WTC11 (cell line): ENCODE measurements around the gene HAND1. TPM values are rescaled to one million over a fixed set of nuclear protein-coding genes. Genes with fewer than 3 reads are reported as not detected.

Experiments
- ATAC-seq: fragments of 200-7000 bp; cut with Tn5 transposase; 2 replicates; pipeline ENCODE4 v1.10.0; 2021; ENCODE audit warnings: mild to moderate bottlenecking, moderate library complexity
- CTCF ChIA-PET: fragments of 300-600 bp; sonication (Branson Sonifier 250); formaldehyde crosslinking; loops from one replicate; lab custom pipeline; 2021; ENCODE audit warnings: antibody characterized with exemption; lab: Charles Lee
- POLR2A ChIA-PET: fragments of 350-600 bp; sonication (Branson Sonifier 250); formaldehyde crosslinking; loops from one replicate; lab custom pipeline; 2021; ENCODE audit warnings: antibody characterized with exemption; lab: Charles Lee
- DNase-seq: peaks from one replicate; pipeline ENCODE4 v3.0.0; 2021; ENCODE audit warnings: low spot score
- H3K27ac Mint-ChIP-seq: 2 replicates; pipeline ENCODE4 v1.8.0; 2021; ENCODE audit warnings: mixed read lengths
- H3K27me3 Mint-ChIP-seq: 2 replicates; pipeline ENCODE4 v1.8.0; 2021; ENCODE audit warnings: low read depth, mild to moderate bottlenecking, moderate library complexity, mixed read lengths
- H3K36me3 Mint-ChIP-seq: 2 replicates; pipeline ENCODE4 v1.8.0; 2021; ENCODE audit warnings: mixed read lengths
- H3K4me1 Mint-ChIP-seq: 2 replicates; pipeline ENCODE4 v1.8.0; 2022; ENCODE audit warnings: mixed read lengths
- H3K4me3 Mint-ChIP-seq: 2 replicates; pipeline ENCODE4 v1.8.0; 2021; ENCODE audit warnings: mild to moderate bottlenecking, moderate library complexity, mixed read lengths
- H3K9me3 Mint-ChIP-seq: 2 replicates; pipeline ENCODE4 v1.8.0; 2021; ENCODE audit warnings: mixed read lengths
- CREM ChIP-seq: sonication (generic); formaldehyde crosslinking; IDR thresholded peaks from 2 replicates; pipeline ENCODE4 v1.8.1; 2022; ENCODE audit warnings: mild to moderate bottlenecking, missing genetic modification reagents, moderate library complexity
- FOXP1 ChIP-seq: sonication (generic); formaldehyde crosslinking; IDR thresholded peaks from 2 replicates; pipeline ENCODE4 v1.8.0; 2022; ENCODE audit warnings: missing genetic modification reagents, mild to moderate bottlenecking, moderate library complexity, borderline replicate concordance
- GRHL2 ChIP-seq: fragments of 250-450 bp; sonication (Bioruptor Pico); IDR thresholded peaks from 2 replicates; pipeline ENCODE4 v1.8.0; 2022; ENCODE audit warnings: mild to moderate bottlenecking, moderate library complexity; ENCODE audit not compliant: insufficient replicate concordance, severe bottlenecking
- GTF2I ChIP-seq: fragments of 250-450 bp; sonication (Bioruptor Pico); conservative IDR thresholded peaks from 2 replicates; pipeline ENCODE4 v1.4.0; 2021; ENCODE audit warnings: mild to moderate bottlenecking
- HMGXB4 ChIP-seq: sonication (generic); formaldehyde crosslinking; IDR thresholded peaks from 2 replicates; pipeline ENCODE4 v1.8.1; 2023; ENCODE audit warnings: mild to moderate bottlenecking, moderate library complexity, missing genetic modification reagents
- MAX ChIP-seq: sonication (generic); formaldehyde crosslinking; IDR thresholded peaks from 2 replicates; pipeline ENCODE4 v1.8.0; 2022; ENCODE audit warnings: mild to moderate bottlenecking, missing genetic modification reagents
- NFYB ChIP-seq: sonication (generic); formaldehyde crosslinking; conservative IDR thresholded peaks from 2 replicates; pipeline ENCODE4 v1.8.0; 2022; ENCODE audit warnings: low read depth, missing genetic modification reagents
- NR2C2 ChIP-seq: sonication (generic); formaldehyde crosslinking; IDR thresholded peaks from 2 replicates; pipeline ENCODE4 v1.8.0; 2022; ENCODE audit warnings: mild to moderate bottlenecking, missing genetic modification reagents
- STAT6 ChIP-seq: sonication (generic); formaldehyde crosslinking; conservative IDR thresholded peaks from 2 replicates; pipeline ENCODE4 v1.8.1; 2023; ENCODE audit warnings: mild to moderate bottlenecking, low read depth, missing genetic modification reagents, moderate library complexity
- TEAD1 ChIP-seq: sonication (generic); formaldehyde crosslinking; IDR thresholded peaks from 2 replicates; pipeline ENCODE4 v1.8.0; 2022; ENCODE audit warnings: mild to moderate bottlenecking, missing genetic modification reagents
- USF2 ChIP-seq: sonication (generic); formaldehyde crosslinking; IDR thresholded peaks from 2 replicates; pipeline ENCODE4 v1.8.1; 2023; ENCODE audit warnings: mild to moderate bottlenecking, missing genetic modification reagents, moderate library complexity
- ZMAT4 ChIP-seq: fragments of 250-450 bp; sonication (Bioruptor Pico); IDR thresholded peaks from 2 replicates; pipeline ENCODE4 v1.9.0; 2021; ENCODE audit warnings: mild to moderate bottlenecking
- ZNF396 ChIP-seq: fragments of 250-450 bp; sonication (Bioruptor Pico); IDR thresholded peaks from 2 replicates; pipeline ENCODE4 v1.8.0; 2021; ENCODE audit warnings: mild to moderate bottlenecking, moderate library complexity, borderline replicate concordance
- ZNF416 ChIP-seq: fragments of 250-450 bp; sonication (Bioruptor Pico); IDR thresholded peaks from 2 replicates; pipeline ENCODE4 v1.9.0; 2021; ENCODE audit warnings: mild to moderate bottlenecking, inconsistent platforms
- ZNF532 ChIP-seq: fragments of 250-450 bp; sonication (Bioruptor Pico); IDR thresholded peaks from 2 replicates; pipeline ENCODE4 v1.9.0; 2021; ENCODE audit warnings: mild to moderate bottlenecking, borderline replicate concordance
- ZSCAN18 ChIP-seq: fragments of 250-450 bp; sonication (Bioruptor Pico); IDR thresholded peaks from 2 replicates; pipeline ENCODE4 v2.1.2; 2022; ENCODE audit warnings: mild to moderate bottlenecking, moderate library complexity
- total RNA-seq: library from RNA; stranded (reverse); gene quantifications from 3 replicates; pipeline ENCODE4 v1.2.3, GENCODE V29; 2021

HAND1 gene
- total RNA-seq, 1 experiment from 2014 or later, result not detected

- ATAC-seq (no peak), DNase-seq (no peak)
- ChIA-PET POLR2A (no interaction called here), CTCF (interaction anchor here (2.1 to 3.4 kb wide), 4 partner anchors 14 to 388 kb away, joined by 8 to 20 read pairs (median 16); partner anchors contain the start of gene SAP30L)
- Mint-ChIP-seq H3K36me3 (peaks cover 14% of the 10 kb centered on the region; the same call in 1 of the 2 replicates), H3K4me1 (peaks cover 7% of the 10 kb centered on the region), H3K4me3 (no peak overlapping the region), H3K27me3 (0 out of 2 replicates have a peak, but pooled peaks cover under 1% of the 10 kb centered on the region), H3K9me3 (no peaks in the 10 kb centered on the region), H3K27ac (no peak overlapping the region)
- TF ChIP-seq GRHL2 (CRISPR knock-in tag) (no peak), MAX (CRISPR knock-in tag) (no peak), USF2 (CRISPR knock-in tag) (no peak), ZMAT4 (no peak), ZNF396 (CRISPR knock-in tag) (no peak), NFYB (CRISPR knock-in tag) (no peak), ZSCAN18 (CRISPR knock-in tag) (no peak), ZNF532 (CRISPR knock-in tag) (no peak), STAT6 (no peak)
Measured at GRCh38 chr5:154460172-154460571, 17.9 kb downstream of the HAND1 start.

GRCh38 chr5:154459015-154459414, 19.0 kb downstream of the HAND1 start:
- no peak for ATAC-seq
- ChIA-PET POLR2A (no interaction called here), CTCF (interaction anchor here (0.8 to 0.9 kb wide), 2 partner anchors 9 to 12 kb away, joined by 3 read pairs; no protein-coding TSS in a partner anchor)
- Mint-ChIP-seq H3K27me3 (no peaks in the 10 kb centered on the region), H3K9me3 (no peaks in the 10 kb centered on the region), H3K4me1 (peaks cover 7% of the 10 kb centered on the region), H3K4me3 (no peak overlapping the region), H3K27ac (no peak overlapping the region), H3K36me3 (peaks cover 20% of the 10 kb centered on the region; the same call in 1 of the 2 replicates)
- no peak for DNase-seq
- TF ChIP-seq TEAD1 (CRISPR knock-in tag) (no peak), CREM (no peak)

- CTCF ChIA-PET, result interaction anchor here (1.3 kb wide), 1 partner anchor 10 kb away, joined by 4 read pairs; no protein-coding TSS in a partner anchor
- no peak for TF ChIP-seq HMGXB4 (CRISPR knock-in tag)
- no peak for TF ChIP-seq NR2C2 (CRISPR knock-in tag)
- TF ChIP-seq ZNF416 (CRISPR knock-in tag), result no peak
- no peak for TF ChIP-seq GTF2I (CRISPR knock-in tag)
- no peak for TF ChIP-seq FOXP1 (CRISPR knock-in tag)
- Mint-ChIP-seq H3K27ac (no peak overlapping the region), H3K4me1 (peaks cover 2% of the 10 kb centered on the region; the same call in 1 of the 2 replicates), H3K36me3 (peaks cover 31% of the 10 kb centered on the region), H3K4me3 (no peak overlapping the region), H3K9me3 (no peaks in the 10 kb centered on the region), H3K27me3 (no peaks in the 10 kb centered on the region)
- DNase-seq (no peak), ATAC-seq (no peak)
- POLR2A ChIA-PET, result no interaction called here
Measured at GRCh38 chr5:154456540-154456939, 21.5 kb downstream of the HAND1 start.
